BE2C (cell line): ENCODE results near the gene ADIPOQ.
"Not testable (repeated sequence)": the region's sequence is repeated elsewhere in the genome, so short reads cannot be mapped to it uniquely, and the experiment has no call there.

Source experiments
- DNase-seq: peaks from one replicate; pipeline ENCODE4 v3.0.0-alpha.2; 2020
- H3K27me3 ChIP-seq: fragments of 250-450 bp; sonication (Bioruptor Pico); 2 replicates; pipeline ENCODE4 v1.5.1; 2020; ENCODE audit warnings: mild to moderate bottlenecking
- H3K36me3 ChIP-seq: fragments of 250-450 bp; sonication (Bioruptor Pico); 2 replicates; pipeline ENCODE4 v1.5.1; 2020; ENCODE audit warnings: mild to moderate bottlenecking
- H3K4me1 ChIP-seq: fragments of 250-450 bp; sonication (Bioruptor Pico); 2 replicates; pipeline ENCODE4 v1.5.1; 2020
- H3K4me3 ChIP-seq: 2 replicates; pipeline ENCODE4 v1.5.1; 2011; ENCODE audit warnings: low read depth, low read length
- H3K9me3 ChIP-seq: fragments of 250-450 bp; sonication (Bioruptor Pico); 2 replicates; pipeline ENCODE4 v1.5.1; 2020
- TF ChIP-seq, protein P1 (sequence below): IDR thresholded peaks from 2 replicates; pipeline ENCODE4 v1.5.1; 2012; ENCODE audit warnings: mild to moderate bottlenecking, low read depth, low read length

ADIPOQ gene

DNA sequence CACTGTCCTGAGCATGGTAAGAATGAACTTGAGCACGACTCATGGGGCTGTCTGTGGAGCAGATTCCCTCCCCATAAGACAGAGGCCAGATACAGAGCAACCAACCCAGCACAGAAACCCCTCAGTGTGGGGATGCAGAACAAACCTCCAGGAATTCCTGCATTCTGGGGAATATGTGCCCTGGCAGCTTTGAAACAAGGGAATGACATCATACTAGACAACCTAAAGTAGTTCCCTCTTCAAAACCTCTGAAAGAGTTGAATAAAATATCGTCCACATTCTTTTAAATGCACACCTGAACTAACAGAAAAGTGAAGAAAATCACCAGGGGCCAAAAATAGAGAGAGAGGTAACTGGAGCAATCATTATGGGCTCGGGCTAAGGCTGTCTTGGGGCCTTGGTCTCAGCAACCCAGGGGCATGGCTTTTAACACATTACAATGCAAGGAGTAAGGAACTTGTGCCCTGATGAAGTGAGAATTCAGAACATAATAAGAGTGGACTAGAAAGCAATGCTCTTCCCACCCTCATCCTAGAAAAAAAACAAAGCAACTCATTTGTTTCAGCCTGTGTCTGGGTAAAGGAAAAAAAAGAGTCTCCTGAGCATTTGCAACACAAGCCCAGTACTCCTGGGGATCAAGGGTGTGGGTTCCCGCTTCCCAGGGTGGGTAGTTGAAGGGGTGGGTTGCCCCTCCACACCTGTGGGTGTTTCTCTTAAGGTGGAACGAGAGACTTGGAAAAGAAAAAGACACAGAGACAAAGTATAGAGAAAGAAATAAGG is 43.9 kb downstream of the ADIPOQ start:
- Histone ChIP-seq H3K4me3 (no peak overlapping the region), H3K36me3 (no peaks in the 10 kb centered on the region), H3K27me3 (no peaks in the 10 kb centered on the region), H3K4me1 (peaks cover 31% of the 10 kb centered on the region), H3K9me3 (no peaks in the 10 kb centered on the region)
- TF ChIP-seq, protein P1, sequence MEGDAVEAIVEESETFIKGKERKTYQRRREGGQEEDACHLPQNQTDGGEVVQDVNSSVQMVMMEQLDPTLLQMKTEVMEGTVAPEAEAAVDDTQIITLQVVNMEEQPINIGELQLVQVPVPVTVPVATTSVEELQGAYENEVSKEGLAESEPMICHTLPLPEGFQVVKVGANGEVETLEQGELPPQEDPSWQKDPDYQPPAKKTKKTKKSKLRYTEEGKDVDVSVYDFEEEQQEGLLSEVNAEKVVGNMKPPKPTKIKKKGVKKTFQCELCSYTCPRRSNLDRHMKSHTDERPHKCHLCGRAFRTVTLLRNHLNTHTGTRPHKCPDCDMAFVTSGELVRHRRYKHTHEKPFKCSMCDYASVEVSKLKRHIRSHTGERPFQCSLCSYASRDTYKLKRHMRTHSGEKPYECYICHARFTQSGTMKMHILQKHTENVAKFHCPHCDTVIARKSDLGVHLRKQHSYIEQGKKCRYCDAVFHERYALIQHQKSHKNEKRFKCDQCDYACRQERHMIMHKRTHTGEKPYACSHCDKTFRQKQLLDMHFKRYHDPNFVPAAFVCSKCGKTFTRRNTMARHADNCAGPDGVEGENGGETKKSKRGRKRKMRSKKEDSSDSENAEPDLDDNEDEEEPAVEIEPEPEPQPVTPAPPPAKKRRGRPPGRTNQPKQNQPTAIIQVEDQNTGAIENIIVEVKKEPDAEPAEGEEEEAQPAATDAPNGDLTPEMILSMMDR, result no peak
- DNase-seq, result no peak

DNA sequence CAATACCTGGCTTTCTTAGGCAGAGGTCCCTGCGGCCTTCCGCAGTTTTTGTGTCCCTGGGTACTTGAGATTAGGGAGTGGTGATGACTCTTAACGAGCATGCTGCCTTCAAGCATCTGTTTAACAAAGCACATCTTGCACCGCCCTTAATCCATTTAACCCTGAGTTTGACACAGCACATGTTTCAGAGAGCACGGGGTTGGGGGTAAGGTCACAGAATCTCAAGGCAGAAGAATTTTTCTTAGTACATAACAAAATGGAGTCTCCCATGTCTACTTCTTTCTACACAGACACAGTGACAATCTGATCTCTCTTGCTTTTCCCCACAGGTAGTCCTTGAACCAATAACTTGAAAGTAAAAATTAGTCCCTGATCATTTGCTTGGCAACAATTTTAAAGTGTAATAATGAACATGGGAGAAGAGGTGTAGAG is 45.0 kb downstream of the ADIPOQ start:
- not testable (repeated sequence) for H3K27me3 ChIP-seq, H3K4me3 ChIP-seq, DNase-seq, H3K9me3 ChIP-seq, H3K36me3 ChIP-seq
- peaks cover 21% of the 10 kb centered on the region for H3K4me1 ChIP-seq

DNA sequence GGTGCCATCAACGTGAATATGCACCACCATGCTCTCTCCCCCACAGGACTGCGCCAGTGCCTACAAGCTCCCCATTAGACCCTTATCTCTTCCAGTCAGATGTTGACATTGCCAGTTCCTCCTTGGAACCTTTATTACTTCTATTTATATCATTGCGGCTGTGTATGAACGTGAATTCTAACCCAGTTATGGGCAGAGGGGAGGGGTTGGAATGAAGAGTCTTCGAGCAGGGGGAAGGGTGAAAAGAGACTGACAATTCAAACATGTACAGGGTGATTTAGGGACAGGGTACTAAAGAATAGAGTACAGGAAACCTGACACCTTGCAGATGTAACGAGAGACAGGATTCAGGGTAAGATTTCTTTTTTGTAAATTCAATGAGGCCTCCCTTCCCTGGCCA is 46.1 kb downstream of the ADIPOQ start:
- Histone ChIP-seq H3K4me1 (peaks cover 15% of the 10 kb centered on the region), H3K36me3 (no peaks in the 10 kb centered on the region), H3K4me3 (no peak overlapping the region), H3K9me3 (no peaks in the 10 kb centered on the region), H3K27me3 (no peaks in the 10 kb centered on the region)
- TF ChIP-seq, protein P1, result no peak
- no peak for DNase-seq

DNA sequence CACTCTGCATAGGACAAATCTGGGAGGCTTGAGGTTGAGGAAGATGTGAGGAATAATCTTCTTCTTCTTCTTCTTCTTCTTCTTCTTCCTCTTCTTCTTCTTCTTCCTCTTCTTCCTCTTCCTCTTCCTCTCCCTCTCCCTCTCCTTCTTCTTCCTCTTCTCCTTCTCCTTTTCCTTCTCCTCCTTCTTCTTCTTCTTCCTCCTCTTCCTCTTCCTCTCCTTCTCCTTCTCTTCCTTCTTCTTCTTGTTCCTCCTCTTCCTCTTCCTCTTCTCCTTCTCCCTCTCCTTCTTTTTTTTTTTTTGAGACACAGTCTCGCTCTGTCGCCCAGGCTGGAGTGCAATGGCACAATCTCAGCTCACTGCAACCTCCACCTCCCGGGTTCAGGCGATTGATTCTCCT is 47.2 kb downstream of the ADIPOQ start:
- DNase-seq, H3K4me3 ChIP-seq, H3K36me3 ChIP-seq, H3K9me3 ChIP-seq, H3K27me3 ChIP-seq, H3K4me1 ChIP-seq: not testable (repeated sequence)

DNA sequence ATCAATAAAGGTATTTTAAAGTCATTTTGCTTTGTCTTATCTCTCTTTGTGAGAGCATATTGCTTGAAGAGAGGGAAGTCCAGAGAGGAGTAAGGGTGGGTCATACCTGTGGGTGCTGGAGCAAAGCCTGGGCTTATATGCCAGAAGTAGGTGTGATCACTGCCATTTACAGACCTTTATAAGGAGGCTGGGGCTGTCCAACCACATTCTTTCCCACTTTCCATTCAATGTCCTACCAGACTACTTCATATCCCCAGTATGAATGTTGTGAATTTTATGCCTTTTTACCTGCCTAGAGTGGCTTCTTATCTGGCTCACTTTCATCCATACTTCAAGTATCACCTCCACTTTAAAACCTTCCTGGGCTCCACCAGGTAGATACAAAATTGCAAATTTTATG is 48.4 kb downstream of the ADIPOQ start:
- no peak for DNase-seq
- Histone ChIP-seq H3K9me3 (no peaks in the 10 kb centered on the region), H3K4me1 (peaks cover 8% of the 10 kb centered on the region), H3K36me3 (no peaks in the 10 kb centered on the region), H3K4me3 (no peak overlapping the region), H3K27me3 (no peaks in the 10 kb centered on the region)
- TF ChIP-seq, protein P1, result no peak

DNA sequence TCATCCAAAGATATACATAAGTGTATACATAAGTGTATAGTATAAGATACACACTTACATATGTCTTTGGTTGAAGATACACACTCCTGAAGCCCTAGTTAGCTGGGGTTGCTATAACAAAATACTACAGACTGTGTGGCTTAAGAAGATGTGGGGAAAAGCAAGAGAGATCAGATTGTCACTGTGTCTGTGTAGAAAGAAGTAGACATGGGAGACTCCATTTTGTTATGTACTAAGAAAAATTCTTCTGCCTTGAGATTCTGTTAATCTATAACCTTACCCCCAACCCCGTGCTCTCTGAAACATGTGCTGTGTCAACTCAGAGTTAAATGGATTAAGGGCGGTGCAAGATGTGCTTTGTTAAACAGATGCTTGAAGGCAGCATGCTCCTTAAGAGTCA is 50.6 kb downstream of the ADIPOQ start:
- DNase-seq, H3K9me3 ChIP-seq, H3K4me3 ChIP-seq, H3K36me3 ChIP-seq, H3K27me3 ChIP-seq, H3K4me1 ChIP-seq: not testable (repeated sequence)

DNA sequence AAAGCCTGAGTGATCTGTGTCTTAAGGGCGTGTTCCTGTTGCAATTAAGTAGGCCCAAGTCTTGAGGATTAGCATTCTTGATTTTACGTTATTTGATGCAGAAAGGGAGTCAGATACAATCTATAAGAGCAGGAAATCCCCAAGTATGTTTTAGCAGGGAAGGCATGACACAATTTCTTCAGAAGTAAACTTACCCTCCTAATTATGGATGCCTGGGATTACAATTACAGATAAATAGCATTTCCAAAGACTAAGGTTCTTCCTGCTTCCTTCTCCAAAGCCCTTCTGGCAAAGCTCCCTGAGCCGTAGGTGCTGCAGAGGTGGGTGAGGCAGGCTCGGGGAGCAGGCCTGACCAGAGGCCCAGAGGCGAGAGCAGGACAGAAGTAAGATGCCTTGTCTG is 52.9 kb downstream of the ADIPOQ start:
- H3K9me3 ChIP-seq, result no peaks in the 10 kb centered on the region
- no peak for DNase-seq
- H3K4me1 ChIP-seq, result no peaks in the 10 kb centered on the region; the same call in none of the 2 replicates
- no peaks in the 10 kb centered on the region for H3K27me3 ChIP-seq
- no peak overlapping the region for H3K4me3 ChIP-seq
- TF ChIP-seq, protein P1, result no peak
- no peaks in the 10 kb centered on the region for H3K36me3 ChIP-seq
